GM18511 (cell line): Measurements from ENCODE around the gene LSAMP.
"Not testable (repeated sequence)": the region's sequence is repeated elsewhere in the genome, so short reads cannot be mapped to it uniquely, and the experiment has no call there.

Experiments used
- ATAC-seq: cut with Tn5 transposase; IDR thresholded peaks from one replicate; pipeline ENCODE4 v1.9.1; 2021; ENCODE audit warnings: mild to moderate bottlenecking, moderate library complexity; ENCODE audit not compliant: unreplicated experiment

Gene LSAMP

GRCh38 chr3:115860766-115861165, 584.5 kb downstream of the LSAMP start:
- no peak for ATAC-seq

- ATAC-seq, result no peak
Observed at GRCh38 chr3:115859002-115859807, 586.1 kb downstream of the LSAMP start.

- no peak for ATAC-seq
Observed at GRCh38 chr3:115857518-115858136, 587.7 kb downstream of the LSAMP start.

GRCh38 chr3:115855911-115856310, 589.4 kb downstream of the LSAMP start:
- no peak for ATAC-seq

- ATAC-seq, result no peak
Observed at GRCh38 chr3:115853104-115853503, 592.2 kb downstream of the LSAMP start.

- ATAC-seq, result no peak
Observed at GRCh38 chr3:115852278-115852677, 593.0 kb downstream of the LSAMP start.

GRCh38 chr3:115851571-115851970, 593.7 kb downstream of the LSAMP start:
- ATAC-seq, result no peak

GRCh38 chr3:115848641-115849040, 596.6 kb downstream of the LSAMP start:
- ATAC-seq, result no peak

- no peak for ATAC-seq
Observed at GRCh38 chr3:115845986-115846385, 599.3 kb downstream of the LSAMP start.

GRCh38 chr3:115844729-115845128, 600.6 kb downstream of the LSAMP start:
- ATAC-seq, result not testable (repeated sequence)

- no peak for ATAC-seq
Observed at GRCh38 chr3:115843206-115843605, 602.1 kb downstream of the LSAMP start.

GRCh38 chr3:115839246-115839645, 606.0 kb downstream of the LSAMP start:
- no peak for ATAC-seq

- ATAC-seq, result no peak
Observed at GRCh38 chr3:115838786-115839185, 606.5 kb downstream of the LSAMP start.

GRCh38 chr3:115836944-115837343, 608.3 kb downstream of the LSAMP start:
- no peak for ATAC-seq

GRCh38 chr3:115835946-115836345, 609.3 kb downstream of the LSAMP start:
- no peak for ATAC-seq

- no peak for ATAC-seq
Observed at GRCh38 chr3:115834068-115834467, 611.2 kb downstream of the LSAMP start.

- ATAC-seq, result no peak
Observed at GRCh38 chr3:115833074-115833473, 612.2 kb downstream of the LSAMP start.

- no peak for ATAC-seq
Observed at GRCh38 chr3:115832265-115832664, 613.0 kb downstream of the LSAMP start.

GRCh38 chr3:115831864-115832263, 613.4 kb downstream of the LSAMP start:
- no peak for ATAC-seq

GRCh38 chr3:115830764-115831395, 614.4 kb downstream of the LSAMP start:
- ATAC-seq, result no peak

- ATAC-seq, result no peak
Observed at GRCh38 chr3:115828401-115828800, 616.9 kb downstream of the LSAMP start.

GRCh38 chr3:115827495-115827894, 617.8 kb downstream of the LSAMP start:
- no peak for ATAC-seq
